ENCODE data around the gene C16orf87.

DNA sequence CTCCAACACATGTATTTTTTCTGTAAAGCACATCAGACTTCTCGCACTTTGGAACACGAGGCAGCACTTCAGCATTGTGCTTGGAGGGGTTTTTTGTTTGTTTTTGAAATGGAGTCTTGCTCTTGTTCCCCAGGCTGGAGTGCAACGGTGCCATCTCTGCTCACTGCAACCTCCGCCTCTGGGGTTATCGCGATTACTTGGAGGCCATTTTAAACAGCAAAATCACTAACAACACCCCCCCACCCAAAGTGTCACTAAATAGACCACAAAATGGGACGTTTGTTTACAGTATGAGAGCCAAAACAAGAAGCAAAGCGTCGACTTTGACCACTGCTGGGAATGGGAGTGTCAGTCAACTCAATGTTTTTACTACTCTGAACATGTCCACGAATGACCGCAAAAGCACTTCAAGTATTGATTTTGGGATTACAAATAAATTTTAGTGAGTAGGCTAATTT is 9.0 kb upstream of the C16orf87 start:
- no peak for TF ChIP-seq CTCF (IDR thresholded peaks at IDR 0.05 in 2 of 3, conservative IDR thresholded peaks at IDR 0.05 in 1 of 3; ENCODE audit: borderline replicate concordance in 1 of 3, insufficient read depth in 1 of 3, low read depth in 2 of 3, low read length in 2 of 3)
- no peak for TF ChIP-seq ZFX (IDR thresholded peaks at IDR 0.05)

Data from HCT116 (cell line).